OCI-LY3 (cell line): Measurements from ENCODE around the gene ERN1.

Source experiments
- H2AFZ ChIP-seq: fragments of 200-600, 300-600 bp; shearing (Covaris generic); 2 replicates; pipeline ENCODE4 v1.6.0; 2014; ENCODE audit warnings: antibody characterized with exemption, low read depth, low read length
- H3K27ac ChIP-seq: fragments of 200-600, 300-600 bp; sonication (generic); 2 replicates; pipeline ENCODE4 v1.5.1; 2014; ENCODE audit warnings: mild to moderate bottlenecking, low read length, moderate library complexity, mixed read lengths
- H3K27me3 ChIP-seq: fragments of 200-600, 300-600 bp; sonication (generic); 2 replicates; pipeline ENCODE4 v1.6.1; 2014; ENCODE audit warnings: low read depth, low read length, mixed read lengths
- H3K36me3 ChIP-seq: fragments of 200-600, 300-600 bp; sonication (generic); replicated peaks from 2 replicates; pipeline ENCODE3; 2014; ENCODE audit warnings: low read depth, low read length, mixed read lengths
- H3K4me1 ChIP-seq: fragments of 300-600, 200-600 bp; sonication (generic); 2 replicates; pipeline ENCODE4 v1.6.1; 2014; ENCODE audit warnings: low read length, mixed read lengths
- H3K4me2 ChIP-seq: fragments of 200-600, 300-600 bp; sonication (generic); 2 replicates; pipeline ENCODE4 v1.6.1; 2014; ENCODE audit warnings: low read length, mixed read lengths
- H3K4me3 ChIP-seq: fragments of 300-600, 200-600 bp; sonication (generic); 2 replicates; pipeline ENCODE4 v1.5.1; 2014; ENCODE audit warnings: antibody characterized with exemption, mild to moderate bottlenecking, low read length, moderate library complexity
- H3K79me2 ChIP-seq: fragments of 300-600, 200-600 bp; shearing (Covaris generic); 2 replicates; pipeline ENCODE4 v1.6.1; 2014; ENCODE audit warnings: mild to moderate bottlenecking, low read length, mixed read lengths
- H3K9ac ChIP-seq: fragments of 300-600, 200-600 bp; shearing (Covaris generic); 2 replicates; pipeline ENCODE4 v1.6.0; 2014; ENCODE audit warnings: mild to moderate bottlenecking, low read length, moderate library complexity
- H3K9me3 ChIP-seq: fragments of 200-600, 300-600 bp; shearing (Covaris generic); 2 replicates; pipeline ENCODE4 v1.6.1; 2014; ENCODE audit warnings: low read length, mixed read lengths; ENCODE audit not compliant: insufficient read depth
- H4K20me1 ChIP-seq: fragments of 200-600, 300-600 bp; sonication (generic); 2 replicates; pipeline ENCODE4 v1.6.1; 2016; ENCODE audit warnings: low read length, mixed read lengths; ENCODE audit not compliant: insufficient read depth
- EZH2phosphoT487 ChIP-seq: fragments of 200-600 bp; shearing (Covaris generic); IDR thresholded peaks from 2 replicates; pipeline ENCODE4 v1.6.1; 2018; ENCODE audit warnings: antibody characterized with exemption, mixed run types, low read depth
- TF ChIP-seq, protein P1 (sequence below): fragments of 200-600, 300-600 bp; sonication (generic); IDR thresholded peaks from 2 replicates; pipeline ENCODE4 v1.5.1; 2014; ENCODE audit warnings: antibody characterized with exemption, low read length, low read depth

The ERN1 gene

GRCh38 chr17:64097196-64097936, 32.6 kb downstream of the ERN1 start:
- Histone ChIP-seq H3K79me2 (peaks cover 51% of the 10 kb centered on the region), H3K36me3 (peaks cover 51% of the 10 kb centered on the region), H3K27me3 (no peaks in the 10 kb centered on the region), H3K27ac (no peak overlapping the region), H3K4me1 (peaks cover 27% of the 10 kb centered on the region), H3K9ac (no peak overlapping the region), H2AFZ (no peak overlapping the region), H3K4me2 (no peak overlapping the region), H3K9me3 (no peaks in the 10 kb centered on the region), H3K4me3 (no peak overlapping the region), H4K20me1 (peaks cover 7% of the 10 kb centered on the region)
- TF ChIP-seq, protein P1, sequence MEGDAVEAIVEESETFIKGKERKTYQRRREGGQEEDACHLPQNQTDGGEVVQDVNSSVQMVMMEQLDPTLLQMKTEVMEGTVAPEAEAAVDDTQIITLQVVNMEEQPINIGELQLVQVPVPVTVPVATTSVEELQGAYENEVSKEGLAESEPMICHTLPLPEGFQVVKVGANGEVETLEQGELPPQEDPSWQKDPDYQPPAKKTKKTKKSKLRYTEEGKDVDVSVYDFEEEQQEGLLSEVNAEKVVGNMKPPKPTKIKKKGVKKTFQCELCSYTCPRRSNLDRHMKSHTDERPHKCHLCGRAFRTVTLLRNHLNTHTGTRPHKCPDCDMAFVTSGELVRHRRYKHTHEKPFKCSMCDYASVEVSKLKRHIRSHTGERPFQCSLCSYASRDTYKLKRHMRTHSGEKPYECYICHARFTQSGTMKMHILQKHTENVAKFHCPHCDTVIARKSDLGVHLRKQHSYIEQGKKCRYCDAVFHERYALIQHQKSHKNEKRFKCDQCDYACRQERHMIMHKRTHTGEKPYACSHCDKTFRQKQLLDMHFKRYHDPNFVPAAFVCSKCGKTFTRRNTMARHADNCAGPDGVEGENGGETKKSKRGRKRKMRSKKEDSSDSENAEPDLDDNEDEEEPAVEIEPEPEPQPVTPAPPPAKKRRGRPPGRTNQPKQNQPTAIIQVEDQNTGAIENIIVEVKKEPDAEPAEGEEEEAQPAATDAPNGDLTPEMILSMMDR: no peak
- no peak for TF ChIP-seq EZH2phosphoT487

GRCh38 chr17:64096037-64096436, 33.9 kb downstream of the ERN1 start:
- Histone ChIP-seq H3K9ac (no peak overlapping the region), H3K27ac (no peak overlapping the region), H3K27me3 (no peaks in the 10 kb centered on the region), H3K9me3 (no peaks in the 10 kb centered on the region), H3K4me3 (no peak overlapping the region), H4K20me1 (no peaks in the 10 kb centered on the region), H3K36me3 (peaks cover 55% of the 10 kb centered on the region), H3K4me1 (peaks cover 40% of the 10 kb centered on the region), H3K4me2 (no peak overlapping the region), H3K79me2 (peaks cover 51% of the 10 kb centered on the region), H2AFZ (no peak overlapping the region)
- TF ChIP-seq EZH2phosphoT487: no peak
- TF ChIP-seq, protein P1: no peak

- no peak overlapping the region for H2AFZ ChIP-seq
- H3K9me3 ChIP-seq: no peaks in the 10 kb centered on the region
- no peak overlapping the region for H3K4me3 ChIP-seq
- no peak for TF ChIP-seq EZH2phosphoT487
- TF ChIP-seq, protein P1: no peak
- no peaks in the 10 kb centered on the region for H4K20me1 ChIP-seq
- H3K27me3 ChIP-seq: no peaks in the 10 kb centered on the region
- peaks cover 53% of the 10 kb centered on the region for H3K79me2 ChIP-seq
- H3K9ac ChIP-seq: no peak overlapping the region
- H3K36me3 ChIP-seq: peaks cover 58% of the 10 kb centered on the region
- H3K4me1 ChIP-seq: peaks cover 47% of the 10 kb centered on the region
- no peak overlapping the region for H3K27ac ChIP-seq
- H3K4me2 ChIP-seq: no peak overlapping the region
These were observed 34.6 kb downstream of the ERN1 start for GRCh38 chr17:64095144-64095882.

- Histone ChIP-seq H3K9me3 (no peaks in the 10 kb centered on the region), H3K27ac (no peak overlapping the region), H3K79me2 (peaks cover 53% of the 10 kb centered on the region), H3K36me3 (peaks cover 60% of the 10 kb centered on the region), H3K9ac (no peak overlapping the region), H3K4me3 (no peak overlapping the region), H3K27me3 (no peaks in the 10 kb centered on the region), H3K4me1 (peaks cover 56% of the 10 kb centered on the region), H2AFZ (no peak overlapping the region), H3K4me2 (no peak overlapping the region), H4K20me1 (no peaks in the 10 kb centered on the region)
- TF ChIP-seq EZH2phosphoT487: no peak
- TF ChIP-seq, protein P1: no peak
These were observed 35.5 kb downstream of the ERN1 start for GRCh38 chr17:64094412-64094811.
